Left ventricle myocardium inferior (tissue), 1 donor: Measurements from ENCODE around the gene PLTP. TPM values are rescaled to one million over a fixed set of nuclear protein-coding genes. Genes with fewer than 3 reads are reported as not detected.

Experiments
- DNase-seq: peaks from one replicate; pipeline ENCODE4 v3.0.0-alpha.2; 2020
- H3K27ac ChIP-seq: fragments of 200-600 bp; replicated peaks from 2 replicates; pipeline ENCODE4 v1.8.0; 2021
- H3K27me3 ChIP-seq: fragments of 200-600 bp; 2 replicates; pipeline ENCODE4 v1.8.0; 2021; ENCODE audit warnings: low read depth
- H3K36me3 ChIP-seq: fragments of 200-600 bp; 2 replicates; pipeline ENCODE4 v1.8.0; 2021
- H3K4me1 ChIP-seq: fragments of 200-600 bp; 2 replicates; pipeline ENCODE4 v1.8.0; 2021
- H3K4me3 ChIP-seq: fragments of 200-600 bp; 2 replicates; pipeline ENCODE4 v1.8.0; 2021; ENCODE audit warnings: mild to moderate bottlenecking, moderate library complexity
- H3K9me3 ChIP-seq: fragments of 200-600 bp; replicated peaks from 2 replicates; pipeline ENCODE4 v1.8.0; 2021
- intact Hi-C: fragments of 100-400 bp; cut with micrococcal nuclease; formaldehyde crosslinking; loops from one replicate; pipeline ENCODE4 v1.11.0; 2022
- total RNA-seq: library from RNA; stranded (reverse); fragmentation: NEBNext Ultra II Directional; extraction: Animal tissue kit (Norgen Biotek cat#: 25700); gene quantifications from one replicate; pipeline ENCODE4 v1.2.1, GENCODE V29; 2021
- TF ChIP-seq, protein P1 (sequence below): fragments of 200-600 bp; IDR thresholded peaks from 2 replicates; pipeline ENCODE4 v1.8.0; 2021; ENCODE audit warnings: antibody characterized with exemption, mild to moderate bottlenecking, borderline replicate concordance
- donor health status: DM: no; HTN: yes; CAD: no; lungs with severe emphysema.

Gene PLTP
- total RNA-seq, 1 donor from 2014 or later, result 84.1 TPM

- peaks cover 57% of the 10 kb centered on the region for H3K36me3 ChIP-seq
- peak overlapping the region; percentile 27 for H3K27ac ChIP-seq
Observed at GRCh38 chr20:45850926-45851325, 61.0 kb downstream of the PLTP start.

GRCh38 chr20:45850238-45850637 is 61.7 kb downstream of the PLTP start:
- H3K4me3 ChIP-seq, result no peak overlapping the region
- no peaks in the 10 kb centered on the region for H3K9me3 ChIP-seq
- intact Hi-C loops, result no loop called here
- H3K27me3 ChIP-seq, result no peaks in the 10 kb centered on the region
- peaks cover 64% of the 10 kb centered on the region for H3K36me3 ChIP-seq
- H3K27ac ChIP-seq, result no peak overlapping the region
- TF ChIP-seq, protein P1, sequence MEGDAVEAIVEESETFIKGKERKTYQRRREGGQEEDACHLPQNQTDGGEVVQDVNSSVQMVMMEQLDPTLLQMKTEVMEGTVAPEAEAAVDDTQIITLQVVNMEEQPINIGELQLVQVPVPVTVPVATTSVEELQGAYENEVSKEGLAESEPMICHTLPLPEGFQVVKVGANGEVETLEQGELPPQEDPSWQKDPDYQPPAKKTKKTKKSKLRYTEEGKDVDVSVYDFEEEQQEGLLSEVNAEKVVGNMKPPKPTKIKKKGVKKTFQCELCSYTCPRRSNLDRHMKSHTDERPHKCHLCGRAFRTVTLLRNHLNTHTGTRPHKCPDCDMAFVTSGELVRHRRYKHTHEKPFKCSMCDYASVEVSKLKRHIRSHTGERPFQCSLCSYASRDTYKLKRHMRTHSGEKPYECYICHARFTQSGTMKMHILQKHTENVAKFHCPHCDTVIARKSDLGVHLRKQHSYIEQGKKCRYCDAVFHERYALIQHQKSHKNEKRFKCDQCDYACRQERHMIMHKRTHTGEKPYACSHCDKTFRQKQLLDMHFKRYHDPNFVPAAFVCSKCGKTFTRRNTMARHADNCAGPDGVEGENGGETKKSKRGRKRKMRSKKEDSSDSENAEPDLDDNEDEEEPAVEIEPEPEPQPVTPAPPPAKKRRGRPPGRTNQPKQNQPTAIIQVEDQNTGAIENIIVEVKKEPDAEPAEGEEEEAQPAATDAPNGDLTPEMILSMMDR, result no peak
- DNase-seq, result no peak
- H3K4me1 ChIP-seq, result peaks cover 21% of the 10 kb centered on the region

More at GRCh38 chr20:45850926-45851325, 61.0 kb downstream of the PLTP start:
- no peaks in the 10 kb centered on the region for H3K27me3 ChIP-seq
- DNase-seq, result no peak
- H3K4me3 ChIP-seq, result no peak overlapping the region
- TF ChIP-seq, protein P1, result no peak
- peaks cover 28% of the 10 kb centered on the region for H3K4me1 ChIP-seq
- H3K9me3 ChIP-seq, result no peaks in the 10 kb centered on the region
- intact Hi-C loops, result no loop called here

GRCh38 chr20:45848969-45849582 is 62.9 kb downstream of the PLTP start:
- intact Hi-C loops, result no loop called here
- peaks cover 14% of the 10 kb centered on the region for H3K4me1 ChIP-seq
- no peak overlapping the region for H3K4me3 ChIP-seq
- DNase-seq, result no peak
- peaks cover 68% of the 10 kb centered on the region for H3K36me3 ChIP-seq
- no peaks in the 10 kb centered on the region for H3K27me3 ChIP-seq
- H3K27ac ChIP-seq, result no peak overlapping the region
- no peaks in the 10 kb centered on the region for H3K9me3 ChIP-seq
- TF ChIP-seq, protein P1, result no peak

Other genes with a start within 250 kb of the PLTP start
- not detected for gene WFDC11, start 241.9 kb downstream of the PLTP start, total RNA-seq
- gene WFDC13, start 210.1 kb downstream of the PLTP start, total RNA-seq, result not detected
- gene WFDC10B, start 207.1 kb downstream of the PLTP start, total RNA-seq, result not detected
- gene SPINT4, start 189.8 kb downstream of the PLTP start, total RNA-seq, result not detected
- gene WFDC3, start 120.3 kb downstream of the PLTP start, total RNA-seq, result 0.55 TPM
- gene DNTTIP1, start 120.2 kb downstream of the PLTP start, total RNA-seq, result 22.2 TPM
- gene UBE2C, start 99.5 kb downstream of the PLTP start, total RNA-seq, result 0.91 TPM
- gene TNNC2, start 84.8 kb downstream of the PLTP start, total RNA-seq, result 0.33 TPM
- gene SNX21, start 78.4 kb downstream of the PLTP start, total RNA-seq, result 24.7 TPM
- 32.1 TPM for gene ACOT8, start 54.8 kb downstream of the PLTP start, total RNA-seq
- gene ZSWIM3, start 54.5 kb downstream of the PLTP start, total RNA-seq, result 2.0 TPM
- gene ZSWIM1, start 30.9 kb downstream of the PLTP start, total RNA-seq, result 11.2 TPM
- gene SPATA25, start 24.5 kb downstream of the PLTP start, total RNA-seq, result 2.4 TPM
- gene NEURL2, start 20.9 kb downstream of the PLTP start, total RNA-seq, result 7.6 TPM
- gene CTSA, start 20.8 kb downstream of the PLTP start, total RNA-seq, result 116 TPM
- gene PCIF1, start 22.5 kb upstream of the PLTP start, total RNA-seq, result 21.9 TPM
- gene ZNF335, start 60.0 kb upstream of the PLTP start, total RNA-seq, result 8.1 TPM
- gene MMP9, start 96.8 kb upstream of the PLTP start, total RNA-seq, result 0.58 TPM
- gene SLC12A5, start 117.1 kb upstream of the PLTP start, total RNA-seq, result not detected
- 16.5 TPM for gene NCOA5, start 177.8 kb upstream of the PLTP start, total RNA-seq
- gene CD40, start 206.2 kb upstream of the PLTP start, total RNA-seq, result 6.8 TPM